ENCODE measurements around the gene ACOT7.
"Not testable (repeated sequence)": the region's sequence is repeated elsewhere in the genome, so short reads cannot be mapped to it uniquely, and the experiment has no call there.

The ACOT7 gene

DNA sequence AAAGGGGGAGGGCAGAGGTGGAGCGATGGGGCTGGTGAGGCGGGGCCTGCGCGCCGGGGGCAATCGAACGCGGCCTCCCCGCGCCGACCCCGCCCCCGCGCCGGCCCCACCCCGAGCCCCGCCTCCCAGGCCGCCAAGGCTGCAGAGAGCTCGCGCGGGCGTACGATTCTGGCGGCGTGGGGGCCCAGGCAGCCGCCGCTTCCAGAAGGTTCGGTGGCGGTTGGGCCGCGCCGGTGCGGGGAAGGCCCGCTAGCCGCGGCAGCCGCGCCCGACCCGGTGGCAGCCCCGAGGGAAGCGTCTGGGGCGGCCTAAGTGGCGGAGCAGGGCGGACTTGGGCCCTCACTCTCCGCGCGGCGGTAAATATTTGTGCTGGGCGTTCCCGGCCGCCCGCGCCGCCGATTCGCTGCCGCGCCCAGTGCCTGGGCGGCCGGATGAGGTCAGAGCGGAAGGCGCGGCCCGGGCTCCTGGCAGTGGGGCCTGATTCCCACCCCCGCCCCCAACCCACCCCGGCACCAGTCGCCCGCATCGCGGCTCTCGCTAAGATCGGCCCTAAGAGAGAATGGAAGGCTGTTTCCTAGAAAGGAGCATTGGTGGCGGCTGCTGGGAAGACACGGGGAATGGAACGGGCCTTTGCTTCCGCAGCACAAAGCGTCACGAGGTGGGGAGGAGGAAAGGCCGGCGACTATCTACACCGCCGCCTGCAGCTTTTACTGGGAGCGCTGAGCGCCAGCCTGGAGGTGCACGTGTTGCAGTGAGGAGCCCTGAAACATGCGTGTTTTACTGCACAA, at the start of gene ACOT7:
Gene ACOT7 (minus strand): TSS at position 368 of the 788 bp plus-strand sequence. CDS start 368 bp downstream, outside the sequence.
- DNase-seq = peak; percentile 90

- no peak for DNase-seq
Measured at GRCh38 chr1:6441586-6441985, 48.0 kb upstream of the ACOT7 start.

DNA sequence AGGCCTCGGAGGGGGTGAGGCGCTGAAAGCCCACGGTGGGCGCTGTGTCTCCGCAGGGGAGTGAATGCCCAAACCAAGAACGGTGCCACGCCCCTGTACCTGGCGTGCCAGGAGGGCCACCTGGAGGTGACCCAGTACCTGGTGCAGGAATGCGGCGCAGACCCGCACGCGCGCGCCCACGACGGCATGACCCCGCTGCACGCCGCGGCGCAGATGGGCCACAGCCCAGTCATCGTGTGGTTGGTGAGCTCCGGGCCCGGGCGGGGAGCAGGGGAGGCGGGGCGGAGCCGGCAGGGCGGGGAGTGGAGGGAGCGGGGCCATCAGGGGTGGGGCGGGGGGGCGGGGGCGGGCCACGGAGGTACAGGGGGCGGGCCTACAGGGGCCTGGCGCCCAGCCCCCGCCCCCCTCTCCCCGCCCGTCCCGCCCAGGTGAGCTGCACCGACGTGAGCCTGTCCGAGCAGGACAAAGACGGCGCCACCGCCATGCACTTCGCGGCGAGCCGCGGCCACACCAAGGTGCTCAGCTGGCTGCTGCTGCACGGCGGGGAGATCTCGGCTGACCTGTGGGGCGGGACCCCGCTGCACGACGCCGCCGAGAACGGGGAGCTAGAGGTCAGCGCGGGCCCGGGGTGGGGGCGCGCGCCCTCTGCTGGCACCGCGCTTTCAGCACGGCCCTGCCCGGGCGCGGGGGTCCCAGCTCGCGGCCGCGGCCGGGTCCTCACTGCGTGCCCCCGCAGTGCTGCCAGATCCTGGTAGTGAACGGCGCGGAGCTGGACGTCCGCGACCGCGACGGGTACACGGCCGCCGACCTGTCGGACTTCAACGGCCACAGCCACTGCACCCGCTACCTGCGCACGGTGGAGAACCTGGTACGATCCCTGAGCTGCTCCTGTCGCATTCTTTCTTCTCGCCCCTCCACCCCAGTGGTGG, 46.9 kb upstream of the ACOT7 start:
- peak; percentile 25 for DNase-seq

DNA sequence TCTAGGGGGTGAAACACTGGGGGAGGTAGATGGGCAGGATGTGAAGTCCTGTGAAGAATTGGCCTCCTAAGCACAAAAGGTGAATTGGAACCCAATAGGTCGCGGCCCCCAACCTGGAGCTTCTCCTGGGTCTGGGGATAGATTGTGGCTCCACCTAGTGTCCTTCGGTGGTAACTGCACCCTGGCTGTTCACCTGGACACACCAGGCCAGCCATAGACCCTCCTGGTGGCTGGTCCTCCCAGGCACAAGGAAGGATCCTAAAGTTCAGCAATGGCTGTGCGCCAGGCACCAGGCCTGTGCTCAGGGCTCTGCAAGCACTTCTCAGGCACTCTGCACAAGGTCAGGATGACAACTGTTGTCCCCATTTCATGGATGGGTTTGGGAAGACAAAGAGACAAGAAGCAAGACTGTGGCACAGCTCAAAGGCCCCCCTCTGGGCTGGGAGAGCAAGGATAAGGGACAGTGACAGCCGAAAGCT, 44.5 kb upstream of the ACOT7 start:
- DNase-seq = peak; percentile 34

GRCh38 chr1:6437012-6437700, 43.6 kb upstream of the ACOT7 start:
- not testable (repeated sequence) for DNase-seq

- DNase-seq = not testable (repeated sequence)
Measured at GRCh38 chr1:6436277-6436676, 42.7 kb upstream of the ACOT7 start.

DNA sequence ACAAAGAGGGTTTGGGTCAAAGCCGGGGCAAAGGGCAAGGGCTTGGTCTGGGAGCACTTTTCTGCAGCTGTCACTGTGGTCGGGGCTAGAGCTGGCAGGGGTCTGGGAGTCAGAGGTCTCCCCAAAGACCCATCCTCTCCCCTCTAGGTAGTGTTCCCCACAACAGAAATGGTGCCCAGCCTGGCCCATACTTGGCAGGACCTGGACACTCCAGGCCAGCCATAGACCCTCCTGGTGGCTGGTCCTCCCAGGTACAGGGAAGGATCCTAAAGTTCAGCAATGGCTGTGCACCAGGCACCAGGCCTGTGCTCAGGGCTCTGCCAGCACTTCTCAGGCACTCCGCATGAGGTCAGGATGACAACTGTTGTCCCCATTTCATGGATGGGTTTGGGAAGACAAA, 42.0 kb upstream of the ACOT7 start:
- no peak for DNase-seq

DNA sequence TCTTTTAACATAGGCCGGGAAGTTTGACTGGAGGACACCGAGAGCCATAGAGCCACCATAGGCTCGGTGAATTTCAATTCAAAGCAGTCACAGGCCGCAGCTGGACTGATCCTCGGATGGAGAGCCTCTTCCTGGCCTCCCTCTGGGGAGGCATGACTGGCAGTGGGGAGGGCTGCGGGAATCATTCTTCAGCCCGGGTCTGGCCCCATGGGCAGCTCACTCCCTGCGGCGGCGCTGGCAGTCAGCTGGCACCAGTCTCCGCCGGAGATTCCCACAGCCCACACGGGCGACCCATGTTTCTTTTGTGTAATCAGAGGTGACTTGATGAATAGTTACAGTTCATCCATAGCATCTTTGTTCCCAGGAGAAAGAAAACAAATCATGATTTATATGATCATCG, 41.6 kb upstream of the ACOT7 start:
- no peak for DNase-seq

DNA sequence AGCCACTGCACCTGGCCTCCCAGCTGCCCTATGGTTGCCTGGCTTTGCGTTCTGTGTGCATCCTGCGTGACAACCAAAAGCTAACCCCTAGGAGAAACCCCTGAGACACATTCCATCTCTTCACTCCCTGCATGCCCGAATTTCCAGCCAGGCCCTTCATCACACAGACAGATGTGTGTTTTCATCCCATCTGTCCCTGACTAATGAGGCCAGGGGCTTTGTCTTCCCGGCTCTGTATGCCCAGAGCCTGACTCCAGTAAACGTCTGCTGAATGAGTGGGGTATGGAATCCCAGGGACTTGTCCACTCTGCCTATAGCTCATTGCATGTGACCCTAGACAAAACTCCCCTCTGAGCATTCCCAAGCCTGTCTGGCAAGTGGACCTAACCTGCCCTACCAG, 40.6 kb upstream of the ACOT7 start:
- no peak for DNase-seq

- DNase-seq = not testable (repeated sequence)
Measured at GRCh38 chr1:6431645-6432579, 38.3 kb upstream of the ACOT7 start.

GRCh38 chr1:6429660-6430411, 36.3 kb upstream of the ACOT7 start:
- DNase-seq = peak; percentile 60

DNA sequence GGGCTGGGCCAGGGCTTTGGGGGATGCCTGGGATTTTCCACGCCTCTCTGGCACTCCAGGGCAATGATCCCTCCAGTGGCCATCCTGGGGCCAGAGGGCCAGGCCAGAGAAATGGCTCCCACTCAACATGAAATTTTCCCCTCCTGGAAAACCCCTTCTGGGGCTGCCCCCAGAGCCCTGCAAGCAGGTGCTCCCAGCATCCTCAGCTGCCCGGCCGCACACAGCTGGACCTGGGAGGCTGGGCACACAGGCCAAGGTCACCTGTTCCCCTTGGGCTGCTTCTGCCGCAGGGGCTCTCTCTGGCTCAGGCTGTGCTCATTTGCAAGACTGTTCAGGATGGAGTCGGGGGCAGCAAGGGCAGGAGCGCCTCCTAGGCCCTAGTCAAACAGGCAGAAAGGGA, 34.9 kb upstream of the ACOT7 start:
- not testable (repeated sequence) for DNase-seq

- no peak for DNase-seq
Measured at GRCh38 chr1:6427441-6428390, 34.1 kb upstream of the ACOT7 start.

DNA sequence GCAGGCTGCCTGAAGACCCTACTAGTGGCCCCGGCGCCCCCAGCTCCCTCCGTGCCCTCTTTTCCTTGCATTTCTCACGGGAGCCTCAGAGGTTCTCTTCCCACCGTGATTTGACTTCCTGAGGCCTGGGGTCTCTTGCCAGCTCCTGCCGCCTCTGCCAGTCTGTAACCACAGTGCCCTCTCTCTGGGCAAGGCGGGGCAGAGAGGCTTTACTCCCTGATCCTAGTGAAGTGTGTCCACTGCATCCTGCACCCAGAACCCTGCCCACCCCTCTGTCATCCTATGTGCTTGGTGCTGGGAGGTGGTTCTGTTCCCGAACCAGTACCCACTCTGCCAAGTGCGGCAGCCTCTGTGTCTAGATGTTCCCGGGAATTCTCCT, 33.4 kb upstream of the ACOT7 start:
- DNase-seq = no peak

GRCh38 chr1:6426277-6426971, 32.9 kb upstream of the ACOT7 start:
- no peak for DNase-seq

DNA sequence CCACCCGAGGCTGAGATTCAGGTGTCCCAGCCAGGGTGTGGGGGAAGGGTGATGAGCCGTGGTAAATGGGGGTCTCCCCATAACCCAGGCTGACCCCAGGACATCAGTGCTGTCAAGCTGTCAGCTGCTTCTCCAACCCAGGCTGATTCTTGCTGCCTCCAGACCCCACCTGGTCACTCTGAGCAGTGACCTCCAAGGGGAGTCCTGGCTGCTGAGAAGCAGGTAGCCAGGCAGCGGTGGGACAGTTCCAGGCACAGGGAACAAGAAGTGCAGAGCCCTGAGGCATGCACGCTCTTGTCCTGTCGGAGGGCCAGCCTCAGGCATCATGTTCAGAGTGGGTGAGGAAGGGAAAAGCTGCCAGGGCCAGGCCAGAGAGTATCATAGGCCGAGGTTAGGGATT, 32.1 kb upstream of the ACOT7 start:
- DNase-seq = no peak

GRCh38 chr1:6424619-6425593, 31.3 kb upstream of the ACOT7 start, which contains the start of gene ESPN:
Gene ESPN, plus strand, starts transcription at chr1:6424776. Its CDS starts 180 bp downstream, at chr1:6424956.
- no peak for DNase-seq

- DNase-seq = no peak
Measured at GRCh38 chr1:6424000-6424565, 30.5 kb upstream of the ACOT7 start.

Data from inflammatory macrophage treated with lipopolysaccharide for 4 hours (primary cell).